HUES48 (cell line): ENCODE measurements around the gene LGALS9B.
"Not testable (repeated sequence)": the region's sequence is repeated elsewhere in the genome, so short reads cannot be mapped to it uniquely, and the experiment has no call there.

Experiments
- H3K27ac ChIP-seq: one replicate; pipeline ENCODE4 v1.7.0; 2013; ENCODE audit warnings: low read depth, low read length, inconsistent platforms
- H3K27me3 ChIP-seq: 2 replicates; pipeline ENCODE4 v1.6.1; 2013; ENCODE audit warnings: mild to moderate bottlenecking, low read length; ENCODE audit not compliant: control insufficient read depth, insufficient read depth
- H3K36me3 ChIP-seq: 2 replicates; pipeline ENCODE4 v1.6.1; 2013; ENCODE audit warnings: low read length; ENCODE audit not compliant: control insufficient read depth, insufficient read depth
- H3K4me1 ChIP-seq: 2 replicates; pipeline ENCODE4 v1.6.1; 2013; ENCODE audit warnings: mild to moderate bottlenecking, low read length; ENCODE audit not compliant: control insufficient read depth, insufficient read depth
- H3K4me3 ChIP-seq: 2 replicates; pipeline ENCODE4 v1.5.1; 2013; ENCODE audit warnings: mild to moderate bottlenecking, low read depth, low read length
- H3K9ac ChIP-seq: 2 replicates; pipeline ENCODE4 v1.6.1; 2013; ENCODE audit warnings: mild to moderate bottlenecking, low read depth, low read length, moderate library complexity
- H3K9me3 ChIP-seq: 2 replicates; pipeline ENCODE4 v1.6.1; 2013; ENCODE audit warnings: low read length; ENCODE audit not compliant: control insufficient read depth, insufficient read depth

LGALS9B gene

DNA sequence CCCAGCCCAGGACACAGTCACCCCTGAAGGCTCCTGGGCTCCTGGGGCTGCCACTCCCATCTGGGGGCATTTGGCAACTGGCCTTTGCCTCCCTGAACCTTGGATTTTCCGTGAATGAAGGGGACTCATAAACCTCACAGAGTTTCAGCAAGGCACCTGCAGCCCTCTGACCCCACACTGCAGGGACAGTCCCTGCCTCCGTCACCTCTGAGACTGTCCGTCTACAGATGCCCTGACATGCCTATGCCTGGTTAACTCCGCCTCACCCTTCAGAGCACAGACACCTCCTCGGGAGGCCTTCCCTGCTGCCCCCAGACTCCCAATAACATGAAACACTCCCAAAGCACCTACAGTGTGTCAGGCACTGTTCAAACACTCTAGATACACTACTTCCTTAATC lies 786 bp downstream of the LGALS9B start:
- H3K4me1 ChIP-seq, H3K27ac ChIP-seq, H3K36me3 ChIP-seq: not testable (repeated sequence)

GRCh38 chr17:20465535-20465934 lies 1.8 kb downstream of the LGALS9B start:
- not testable (repeated sequence) for H3K36me3 ChIP-seq, H3K9ac ChIP-seq

More for the DNA sequence above, 786 bp downstream of the LGALS9B start:
- H3K27me3 ChIP-seq, H3K4me3 ChIP-seq, H3K9ac ChIP-seq, H3K9me3 ChIP-seq: not testable (repeated sequence)

GRCh38 chr17:20464854-20465414 lies 2.4 kb downstream of the LGALS9B start:
- H3K4me1 ChIP-seq = not testable (repeated sequence)

More at GRCh38 chr17:20465535-20465934, 1.8 kb downstream of the LGALS9B start:
- H3K27me3 ChIP-seq, H3K4me3 ChIP-seq, H3K9me3 ChIP-seq, H3K4me1 ChIP-seq, H3K27ac ChIP-seq: not testable (repeated sequence)

DNA sequence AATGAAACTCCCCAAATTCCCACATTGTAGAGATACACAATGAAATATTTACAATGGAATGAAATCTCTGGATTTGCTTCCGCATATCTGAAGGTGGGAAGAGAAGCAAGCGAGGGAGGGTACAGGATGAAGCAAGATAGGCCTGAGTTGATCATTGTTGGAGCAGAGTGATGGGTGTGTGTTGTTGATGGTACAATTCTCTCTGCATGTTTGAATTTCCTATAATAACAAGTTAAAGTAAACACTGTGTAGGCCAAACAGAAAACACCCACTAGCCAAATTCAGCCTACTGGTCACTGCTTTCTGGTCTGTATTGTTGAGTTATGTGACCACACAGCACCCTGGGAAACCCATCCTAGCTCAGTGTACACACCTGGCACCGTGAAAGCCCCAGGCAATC lies 5.2 kb downstream of the LGALS9B start:
- not testable (repeated sequence) for H3K4me1 ChIP-seq, H3K4me3 ChIP-seq, H3K9ac ChIP-seq, H3K27ac ChIP-seq, H3K9me3 ChIP-seq, H3K27me3 ChIP-seq, H3K36me3 ChIP-seq

More at GRCh38 chr17:20464854-20465414, 2.4 kb downstream of the LGALS9B start:
- not testable (repeated sequence) for H3K27me3 ChIP-seq, H3K4me3 ChIP-seq, H3K27ac ChIP-seq, H3K9ac ChIP-seq, H3K36me3 ChIP-seq, H3K9me3 ChIP-seq

GRCh38 chr17:20457848-20458381 lies 9.4 kb downstream of the LGALS9B start:
- not testable (repeated sequence) for H3K36me3 ChIP-seq, H3K9ac ChIP-seq, H3K27me3 ChIP-seq, H3K4me3 ChIP-seq, H3K4me1 ChIP-seq, H3K27ac ChIP-seq, H3K9me3 ChIP-seq

DNA sequence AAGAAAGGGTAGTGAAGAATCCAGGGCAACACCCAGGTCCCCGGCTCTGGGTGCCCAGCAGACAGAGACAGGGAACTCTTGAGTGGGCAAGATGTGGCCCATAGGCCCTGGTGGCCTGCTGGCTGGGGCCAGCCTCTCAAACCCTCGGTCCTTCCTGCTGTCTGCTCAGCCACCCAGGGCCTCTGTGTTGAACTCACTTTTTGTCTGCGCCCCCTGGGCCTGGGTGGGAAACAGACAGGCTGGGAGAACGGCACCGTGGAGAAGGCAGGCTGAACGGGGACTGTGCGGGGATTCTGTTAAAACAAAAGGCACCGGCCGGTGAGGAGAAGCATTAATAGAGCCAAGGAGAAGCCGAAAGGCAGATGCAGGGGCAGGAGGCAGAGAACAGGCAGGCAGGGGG lies 12.2 kb downstream of the LGALS9B start:
- not testable (repeated sequence) for H3K9me3 ChIP-seq, H3K36me3 ChIP-seq, H3K9ac ChIP-seq, H3K4me1 ChIP-seq, H3K27me3 ChIP-seq, H3K4me3 ChIP-seq, H3K27ac ChIP-seq

- not testable (repeated sequence) for H3K36me3 ChIP-seq, H3K9me3 ChIP-seq, H3K27me3 ChIP-seq, H3K9ac ChIP-seq, H3K4me1 ChIP-seq, H3K4me3 ChIP-seq, H3K27ac ChIP-seq
These were observed 13.4 kb downstream of the LGALS9B start for GRCh38 chr17:20453820-20454434.

- not testable (repeated sequence) for H3K27ac ChIP-seq, H3K9me3 ChIP-seq, H3K9ac ChIP-seq, H3K4me3 ChIP-seq, H3K27me3 ChIP-seq, H3K36me3 ChIP-seq, H3K4me1 ChIP-seq
These were observed 16.5 kb downstream of the LGALS9B start for GRCh38 chr17:20450852-20451251.

GRCh38 chr17:20447534-20448321 lies 19.6 kb downstream of the LGALS9B start:
- H3K36me3 ChIP-seq, H3K4me1 ChIP-seq, H3K4me3 ChIP-seq, H3K9ac ChIP-seq, H3K27ac ChIP-seq, H3K27me3 ChIP-seq, H3K9me3 ChIP-seq: not testable (repeated sequence)

- not testable (repeated sequence) for H3K9ac ChIP-seq, H3K9me3 ChIP-seq, H3K4me1 ChIP-seq, H3K27ac ChIP-seq, H3K4me3 ChIP-seq, H3K36me3 ChIP-seq, H3K27me3 ChIP-seq
These were observed 20.4 kb downstream of the LGALS9B start for GRCh38 chr17:20446895-20447294.

DNA sequence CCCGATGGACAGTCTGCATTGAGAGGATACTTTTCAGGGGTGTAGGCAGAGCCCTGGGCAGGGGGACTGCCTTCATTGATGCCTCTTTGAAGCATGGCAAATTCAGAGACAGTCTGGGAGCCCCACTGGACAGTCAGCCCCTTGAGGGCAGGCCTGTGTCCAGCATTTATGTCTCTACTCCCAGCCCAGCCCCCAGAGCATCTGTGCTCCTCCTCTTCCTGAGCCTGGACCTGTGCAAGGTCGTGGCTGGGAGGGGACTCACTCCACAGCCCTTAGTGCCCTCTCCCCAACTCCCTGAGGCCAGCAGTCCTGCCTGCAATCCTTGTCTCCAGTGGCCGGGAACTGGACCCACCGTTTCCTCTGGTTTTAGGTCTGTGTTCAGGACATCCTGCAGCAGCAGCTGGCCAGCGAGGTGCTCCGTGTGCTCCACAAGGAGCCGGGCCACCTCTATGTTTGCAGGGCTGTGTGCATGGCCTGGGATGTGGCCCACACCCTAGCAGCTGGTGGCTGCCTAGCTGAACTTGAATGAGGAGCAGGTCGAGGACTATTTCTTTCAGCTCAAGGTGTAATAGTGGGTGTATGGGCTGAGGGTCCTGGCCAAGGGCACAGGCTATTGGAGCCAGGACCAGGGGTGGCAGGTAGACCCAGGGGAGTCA lies 22.6 kb downstream of the LGALS9B start:
- not testable (repeated sequence) for H3K9ac ChIP-seq, H3K27me3 ChIP-seq, H3K4me3 ChIP-seq, H3K36me3 ChIP-seq, H3K4me1 ChIP-seq, H3K9me3 ChIP-seq, H3K27ac ChIP-seq
